Stomach smooth muscle (tissue), 2 donors: ENCODE data around the gene IDE.

Experiments
- H3K27ac ChIP-seq: one replicate; pipeline ENCODE4 v1.7.0; 2013; ENCODE audit warnings: mild to moderate bottlenecking, low read length, inconsistent platforms
- H3K27me3 ChIP-seq, 2 donors: one replicate each; pipeline ENCODE4 v1.7.0; 2013; ENCODE audit warnings: low read length in 2 of 2; ENCODE audit not compliant: insufficient read depth in 2 of 2, control insufficient read depth in 1 of 2
- H3K36me3 ChIP-seq, 2 donors: one replicate each; pipeline ENCODE4 v1.7.0; 2013; ENCODE audit warnings: low read length in 2 of 2; ENCODE audit not compliant: control insufficient read depth in 2 of 2, insufficient read depth in 2 of 2
- H3K4me1 ChIP-seq: one replicate; pipeline ENCODE4 v1.7.0; 2013; ENCODE audit warnings: low read length; ENCODE audit not compliant: control insufficient read depth, insufficient read depth
- H3K4me3 ChIP-seq, 2 donors: one replicate each; pipeline ENCODE4 v1.7.0; 2013; ENCODE audit warnings: low read length in 2 of 2
- H3K9ac ChIP-seq, 2 donors: one replicate each; pipeline ENCODE4 v1.7.0; 2013; ENCODE audit warnings: low read length in 2 of 2, mild to moderate bottlenecking in 1 of 2
- H3K9me3 ChIP-seq, 2 donors: one replicate each; pipeline ENCODE4 v1.7.0; 2013; ENCODE audit warnings: low read length in 2 of 2; ENCODE audit not compliant: control insufficient read depth in 2 of 2
- donor health status: healthy.
- donor health status: Pancreatic carcinoma.

The IDE gene

DNA sequence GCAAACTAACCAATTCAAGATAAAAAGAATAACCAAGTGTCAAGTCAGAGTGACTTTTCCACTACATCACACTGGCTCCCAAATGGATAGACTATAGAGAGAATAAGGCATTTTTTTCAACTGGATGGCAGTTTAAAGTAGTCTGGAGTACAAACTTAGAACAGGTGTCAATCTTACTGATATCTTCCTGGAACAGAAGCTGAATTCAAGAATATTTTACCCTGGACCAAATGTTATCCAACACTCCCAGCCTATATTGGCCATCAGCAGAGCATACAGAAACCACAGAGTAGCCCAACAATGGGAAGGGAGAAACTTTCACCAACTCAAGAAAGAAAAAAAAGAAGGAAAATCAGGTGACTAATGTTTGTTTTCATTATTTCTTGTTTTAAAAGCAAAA, 11.5 kb downstream of the IDE start:
- Histone ChIP-seq H3K4me1 (no peaks in the 10 kb centered on the region), H3K9me3 (no peaks in the 10 kb centered on the region), H3K9ac (no peak overlapping the region), H3K4me3 (no peak overlapping the region), H3K36me3 (peaks cover 4 to 7% of the 10 kb centered on the region in 2 donors), H3K27ac (no peak overlapping the region), H3K27me3 (no peaks in the 10 kb centered on the region)

DNA sequence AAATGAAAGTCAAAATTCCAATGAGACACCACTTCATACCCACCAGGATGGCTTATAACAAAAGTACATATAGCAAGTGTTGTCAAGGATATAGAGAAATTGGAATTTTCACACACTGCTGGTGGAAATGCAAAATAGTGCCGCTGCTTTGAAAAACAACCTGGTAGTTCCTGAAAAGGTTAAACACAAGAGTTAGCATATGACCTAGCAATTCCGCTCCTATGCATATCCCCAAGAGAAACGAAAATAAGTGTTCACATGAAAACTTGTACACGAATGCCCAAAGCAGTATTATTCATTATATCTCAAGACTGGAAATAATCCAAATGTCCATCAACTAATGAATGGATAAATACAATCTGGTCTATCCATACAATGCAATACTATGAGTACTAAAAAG, 14.8 kb downstream of the IDE start:
- Histone ChIP-seq H3K27ac (no peak overlapping the region), H3K9me3 (peaks cover 1 to 2% of the 10 kb centered on the region in 2 donors), H3K4me3 (no peak overlapping the region), H3K9ac (no peak overlapping the region), H3K36me3 (peaks cover 7% of the 10 kb centered on the region in 2 donors), H3K27me3 (no peaks in the 10 kb centered on the region), H3K4me1 (no peaks in the 10 kb centered on the region)

DNA sequence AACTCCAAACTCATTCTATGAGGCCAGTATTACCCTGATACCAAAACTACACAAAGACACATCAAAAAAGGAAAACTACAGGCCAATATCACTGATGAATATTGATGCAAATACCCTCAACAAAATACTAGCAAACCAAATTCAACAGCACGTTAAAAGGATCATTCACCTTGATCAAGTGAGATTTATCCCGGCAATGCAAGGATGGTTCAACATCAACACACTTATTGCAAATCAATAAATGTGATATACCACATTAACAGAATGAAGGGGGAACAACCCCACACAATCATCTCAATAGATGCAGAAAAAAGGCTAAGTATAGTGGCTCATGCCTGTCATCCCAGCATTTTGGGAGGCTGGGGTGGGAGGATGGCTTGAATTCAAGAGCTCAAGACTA, 19.9 kb downstream of the IDE start:
- no peak overlapping the region for H3K27ac ChIP-seq
- peaks cover 4 to 7% of the 10 kb centered on the region in 2 donors for H3K36me3 ChIP-seq
- no peaks in the 10 kb centered on the region for H3K27me3 ChIP-seq
- H3K4me1 ChIP-seq = no peaks in the 10 kb centered on the region
- H3K9ac ChIP-seq = no peak overlapping the region
- peaks cover 3% of the 10 kb centered on the region in 2 donors for H3K9me3 ChIP-seq
- no peak overlapping the region for H3K4me3 ChIP-seq

DNA sequence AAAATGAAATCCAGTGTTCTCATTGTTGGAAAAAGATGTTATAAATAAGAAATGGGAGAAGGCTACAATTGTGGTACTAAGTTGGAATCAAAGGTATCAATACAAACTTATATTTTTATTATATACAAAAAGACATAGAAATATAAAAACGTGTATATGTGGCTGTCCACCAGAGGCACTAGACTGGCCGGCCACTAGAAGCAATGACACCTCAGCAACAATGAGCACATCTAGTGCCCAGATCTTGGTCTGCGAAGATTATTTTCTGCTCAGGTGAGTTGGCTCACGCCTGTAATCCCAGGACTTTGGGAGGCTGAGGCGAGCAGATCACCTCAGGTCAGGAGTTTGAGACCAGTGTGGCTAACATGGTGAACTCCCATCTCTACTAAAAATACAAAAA, 21.6 kb downstream of the IDE start:
- no peak overlapping the region for H3K4me3 ChIP-seq
- no peaks in the 10 kb centered on the region for H3K4me1 ChIP-seq
- H3K27me3 ChIP-seq = no peaks in the 10 kb centered on the region
- peaks cover 4 to 12% of the 10 kb centered on the region in 2 donors for H3K36me3 ChIP-seq
- no peak overlapping the region for H3K27ac ChIP-seq
- H3K9ac ChIP-seq = no peak overlapping the region
- H3K9me3 ChIP-seq = peaks cover 3% of the 10 kb centered on the region in 2 donors

GRCh38 chr10:92550924-92551323, 23.0 kb downstream of the IDE start:
- Histone ChIP-seq H3K9ac (no peak overlapping the region), H3K27me3 (no peaks in the 10 kb centered on the region), H3K36me3 (peaks cover 4 to 12% of the 10 kb centered on the region in 2 donors), H3K9me3 (peaks cover 3% of the 10 kb centered on the region in 2 donors), H3K4me3 (no peak overlapping the region), H3K27ac (no peak overlapping the region), H3K4me1 (no peaks in the 10 kb centered on the region)

- Histone ChIP-seq H3K36me3 (peaks cover 0 to 5% of the 10 kb centered on the region in 2 donors), H3K4me3 (no peak overlapping the region), H3K9me3 (no peaks in the 10 kb centered on the region), H3K27ac (no peak overlapping the region), H3K4me1 (no peaks in the 10 kb centered on the region), H3K27me3 (no peaks in the 10 kb centered on the region), H3K9ac (no peak overlapping the region)
Measured at GRCh38 chr10:92547676-92548075, 26.2 kb downstream of the IDE start.

DNA sequence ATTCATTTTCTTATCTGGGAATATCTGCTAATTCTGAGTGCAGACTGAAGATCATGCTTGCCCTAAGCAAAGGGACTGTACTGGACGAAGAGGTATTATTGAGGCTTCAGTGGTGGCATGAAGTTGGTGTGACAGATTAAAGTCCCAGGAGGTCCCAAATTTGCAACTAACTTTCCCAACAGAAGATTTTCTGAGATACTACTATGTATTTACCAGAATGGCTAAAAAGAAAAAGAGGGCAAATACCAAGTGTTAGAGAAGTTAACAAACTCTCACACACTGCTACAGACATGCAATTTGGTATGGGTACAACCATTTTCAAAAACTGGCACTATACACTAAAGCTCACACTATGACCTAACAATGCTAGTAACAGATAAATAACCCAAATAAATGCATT, 28.3 kb downstream of the IDE start:
- Histone ChIP-seq H3K4me3 (no peak overlapping the region), H3K4me1 (no peaks in the 10 kb centered on the region), H3K9ac (no peak overlapping the region), H3K27ac (no peak overlapping the region), H3K27me3 (no peaks in the 10 kb centered on the region), H3K9me3 (no peaks in the 10 kb centered on the region), H3K36me3 (peaks cover 0 to 5% of the 10 kb centered on the region in 2 donors)

DNA sequence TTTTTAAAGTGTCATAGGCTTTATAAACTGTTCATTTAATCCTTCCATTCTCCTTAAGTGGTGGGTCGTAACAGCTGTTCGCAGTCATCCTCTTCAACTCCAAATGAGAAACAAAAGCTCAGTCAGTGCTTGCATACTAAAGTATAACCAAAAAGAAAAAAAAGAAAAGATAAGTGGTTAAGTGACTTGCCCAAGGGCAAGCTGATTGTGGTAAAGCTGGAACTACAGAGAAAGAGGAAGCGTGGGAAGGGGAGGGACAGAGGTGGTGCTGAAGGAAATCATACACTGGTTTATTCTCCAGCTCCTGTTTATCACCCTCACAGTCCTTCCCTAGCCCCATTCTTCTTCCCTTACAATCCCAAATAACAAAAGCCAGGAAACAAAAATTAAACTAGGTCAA, 29.6 kb downstream of the IDE start:
- no peak overlapping the region for H3K4me3 ChIP-seq
- H3K4me1 ChIP-seq = no peaks in the 10 kb centered on the region
- H3K27me3 ChIP-seq = no peaks in the 10 kb centered on the region
- H3K9me3 ChIP-seq = no peaks in the 10 kb centered on the region
- no peak overlapping the region for H3K27ac ChIP-seq
- no peak overlapping the region for H3K9ac ChIP-seq
- peaks cover 0 to 5% of the 10 kb centered on the region in 2 donors for H3K36me3 ChIP-seq

DNA sequence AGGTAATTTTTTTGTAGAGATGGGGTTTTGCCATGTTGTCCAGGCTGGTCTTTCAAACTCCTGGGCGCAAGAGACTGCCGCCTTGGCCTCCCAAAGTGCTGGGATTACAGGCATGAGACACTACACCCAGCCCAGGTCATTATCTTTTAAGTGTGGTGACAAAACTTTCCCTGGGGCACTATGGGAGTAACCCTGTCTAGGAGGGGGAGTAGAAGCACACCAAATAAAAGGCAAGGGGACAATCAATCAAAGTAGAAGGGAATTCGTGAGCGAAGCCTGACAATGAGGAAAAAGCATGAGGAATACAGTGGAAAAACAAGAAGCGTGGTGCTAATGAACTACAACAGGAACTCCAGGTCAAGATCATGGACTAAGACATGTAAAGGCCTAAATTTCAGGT, 31.4 kb downstream of the IDE start:
- Histone ChIP-seq H3K27me3 (no peaks in the 10 kb centered on the region), H3K9me3 (no peaks in the 10 kb centered on the region), H3K4me3 (no peak overlapping the region), H3K36me3 (no peaks in the 10 kb centered on the region), H3K9ac (no peak overlapping the region), H3K4me1 (no peaks in the 10 kb centered on the region), H3K27ac (no peak overlapping the region)

GRCh38 chr10:92541583-92541982, 32.3 kb downstream of the IDE start:
- H3K9ac ChIP-seq = no peak overlapping the region

GRCh38 chr10:92538231-92538958, 35.5 kb downstream of the IDE start:
- Histone ChIP-seq H3K27ac (no peak overlapping the region), H3K9ac (no peak overlapping the region), H3K4me3 (no peak overlapping the region), H3K36me3 (peaks cover 0 to 5% of the 10 kb centered on the region in 2 donors), H3K9me3 (no peaks in the 10 kb centered on the region), H3K27me3 (no peaks in the 10 kb centered on the region), H3K4me1 (no peaks in the 10 kb centered on the region)

More at GRCh38 chr10:92541583-92541982, 32.3 kb downstream of the IDE start:
- H3K36me3 ChIP-seq = no peaks in the 10 kb centered on the region
- H3K4me1 ChIP-seq = no peaks in the 10 kb centered on the region
- no peaks in the 10 kb centered on the region for H3K9me3 ChIP-seq
- H3K27ac ChIP-seq = no peak overlapping the region
- H3K4me3 ChIP-seq = no peak overlapping the region
- H3K27me3 ChIP-seq = no peaks in the 10 kb centered on the region
